Astrocyte (in vitro differentiated cells and primary cell): ENCODE results near the gene CEACAM16. TPM values are rescaled to one million over a fixed set of nuclear protein-coding genes. Genes with fewer than 3 reads are reported as not detected.

Source experiments
- DNase-seq: peaks from one replicate; pipeline ENCODE4 v3.0.0-alpha.2; 2010; ENCODE audit warnings: low read depth
- FAIRE-seq: peaks from 2 replicates; lab custom pipeline; 2011; peaks lifted over from hg19 to GRCh38; lab: Jason Lieb, UNC
- H2AFZ ChIP-seq: 2 replicates; pipeline ENCODE4 v1.6.0; 2012; ENCODE audit warnings: low read depth, low read length, inconsistent platforms
- H3K27ac ChIP-seq: 2 replicates; pipeline ENCODE4 v1.5.1; 2011; ENCODE audit warnings: low read depth, low read length, inconsistent platforms
- H3K27me3 ChIP-seq: 2 replicates; pipeline ENCODE4 v1.6.0; 2011; ENCODE audit warnings: low read length, inconsistent platforms; ENCODE audit not compliant: insufficient read depth
- H3K36me3 ChIP-seq: 2 replicates; pipeline ENCODE4 v1.5.1; 2011; ENCODE audit warnings: low read length, inconsistent platforms; ENCODE audit not compliant: insufficient read depth
- H3K4me1 ChIP-seq: 2 replicates; pipeline ENCODE4 v1.5.1; 2011; ENCODE audit warnings: low read length, inconsistent platforms; ENCODE audit not compliant: insufficient read depth
- H3K4me2 ChIP-seq: 2 replicates; pipeline ENCODE4 v1.6.0; 2012; ENCODE audit warnings: low read length, inconsistent platforms
- H3K4me3 ChIP-seq: 2 replicates; pipeline ENCODE4 v1.5.1; 2011; ENCODE audit warnings: low read depth, mild to moderate bottlenecking, low read length, inconsistent platforms; ENCODE audit not compliant: insufficient read depth
- H3K79me2 ChIP-seq: 2 replicates; pipeline ENCODE4 v1.6.0; 2012; ENCODE audit warnings: mild to moderate bottlenecking, low read length, inconsistent platforms; ENCODE audit not compliant: insufficient read depth
- H3K9ac ChIP-seq: 2 replicates; pipeline ENCODE4 v1.6.0; 2012; ENCODE audit warnings: mild to moderate bottlenecking, low read length, inconsistent platforms
- H3K9me3 ChIP-seq: 2 replicates; pipeline ENCODE4 v1.5.1; 2012; ENCODE audit warnings: low read depth, mild to moderate bottlenecking, low read length, inconsistent platforms; ENCODE audit not compliant: insufficient read depth
- H4K20me1 ChIP-seq: 2 replicates; pipeline ENCODE4 v1.6.0; 2012; ENCODE audit warnings: low read length, inconsistent platforms; ENCODE audit not compliant: insufficient read depth
- H3K27ac Mint-ChIP-seq: one replicate; pipeline ENCODE4 v1.8.0; 2021; ENCODE audit warnings: mild to moderate bottlenecking, mixed read lengths; ENCODE audit not compliant: unreplicated experiment
- H3K27me3 Mint-ChIP-seq: one replicate; pipeline ENCODE4 v1.8.0; 2021; ENCODE audit warnings: low read depth, mixed read lengths; ENCODE audit not compliant: unreplicated experiment
- H3K36me3 Mint-ChIP-seq: one replicate; pipeline ENCODE4 v1.8.0; 2021; ENCODE audit warnings: low read depth, mixed read lengths; ENCODE audit not compliant: unreplicated experiment
- H3K4me1 Mint-ChIP-seq: one replicate; pipeline ENCODE4 v1.8.0; 2021; ENCODE audit warnings: low read depth, mixed read lengths; ENCODE audit not compliant: unreplicated experiment
- H3K4me3 Mint-ChIP-seq: one replicate; pipeline ENCODE4 v1.8.0; 2021; ENCODE audit warnings: mild to moderate bottlenecking, moderate library complexity, mixed read lengths; ENCODE audit not compliant: unreplicated experiment
- H3K9me3 Mint-ChIP-seq: one replicate; pipeline ENCODE4 v1.8.0; 2021; ENCODE audit warnings: mild to moderate bottlenecking, mixed read lengths; ENCODE audit not compliant: unreplicated experiment
- CTCF ChIP-seq: IDR thresholded peaks from 2 replicates; pipeline ENCODE4 v1.5.1; 2011; ENCODE audit warnings: low read depth, mild to moderate bottlenecking, inconsistent platforms, low read length, moderate library complexity; ENCODE audit not compliant: insufficient read depth
- EZH2 ChIP-seq: IDR thresholded peaks from 2 replicates; pipeline ENCODE4 v1.6.1; 2012; ENCODE audit warnings: mild to moderate bottlenecking, low read length, inconsistent platforms; ENCODE audit not compliant: insufficient read depth
- total RNA-seq: library from RNA; stranded (reverse); gene quantifications from 2 replicates; pipeline ENCODE4 v1.2.1, GENCODE V29; 2021

The CEACAM16 gene
- total RNA-seq, 1 donor from 2014 or later, result 0.14 TPM

GRCh38 chr19:44685877-44686276 lies 13.1 kb upstream of the CEACAM16 start:
- H3K27me3 Mint-ChIP-seq, result peaks cover 2% of the 10 kb centered on the region
- no peaks in the 10 kb centered on the region for H4K20me1 ChIP-seq
- H3K27me3 ChIP-seq, result no peaks in the 10 kb centered on the region
- FAIRE-seq, result no peak
- H2AFZ ChIP-seq, result no peak overlapping the region
- no peaks in the 10 kb centered on the region for H3K9me3 ChIP-seq
- peaks cover 12% of the 10 kb centered on the region for H3K4me1 ChIP-seq
- TF ChIP-seq EZH2 (no peak), CTCF (no peak)
- no peaks in the 10 kb centered on the region for H3K36me3 ChIP-seq
- no peak overlapping the region for H3K27ac Mint-ChIP-seq
- H3K4me2 ChIP-seq, result peak overlapping the region; percentile 29
- H3K36me3 Mint-ChIP-seq, result peaks cover 5% of the 10 kb centered on the region
- peaks cover 12% of the 10 kb centered on the region for H3K4me1 Mint-ChIP-seq
- H3K9me3 Mint-ChIP-seq, result no peaks in the 10 kb centered on the region
- H3K79me2 ChIP-seq, result no peaks in the 10 kb centered on the region
- H3K9ac ChIP-seq, result no peak overlapping the region
- peak; percentile 64 for DNase-seq
- no peak overlapping the region for H3K4me3 Mint-ChIP-seq
- H3K4me3 ChIP-seq, result no peak overlapping the region
- H3K27ac ChIP-seq, result peak overlapping the region; percentile 49

GRCh38 chr19:44686896-44687295 lies 12.1 kb upstream of the CEACAM16 start:
- no peak overlapping the region for H2AFZ ChIP-seq
- Mint-ChIP-seq H3K4me3 (no peak overlapping the region), H3K27me3 (peaks cover 2% of the 10 kb centered on the region), H3K4me1 (peaks cover 12% of the 10 kb centered on the region), H3K27ac (no peak overlapping the region), H3K36me3 (peaks cover 5% of the 10 kb centered on the region), H3K9me3 (no peaks in the 10 kb centered on the region)
- no peak for FAIRE-seq
- H3K9me3 ChIP-seq, result no peaks in the 10 kb centered on the region
- no peak overlapping the region for H3K4me3 ChIP-seq
- H3K4me2 ChIP-seq, result no peak overlapping the region
- no peaks in the 10 kb centered on the region for H3K27me3 ChIP-seq
- no peaks in the 10 kb centered on the region for H3K36me3 ChIP-seq
- TF ChIP-seq CTCF (no peak), EZH2 (no peak)
- no peaks in the 10 kb centered on the region for H3K79me2 ChIP-seq
- no peak overlapping the region for H3K9ac ChIP-seq
- peaks cover 17% of the 10 kb centered on the region for H3K4me1 ChIP-seq
- H4K20me1 ChIP-seq, result no peaks in the 10 kb centered on the region
- no peak overlapping the region for H3K27ac ChIP-seq
- DNase-seq, result no peak

- FAIRE-seq (no peak), DNase-seq (no peak)
- peaks cover 25% of the 10 kb centered on the region for H3K4me1 ChIP-seq
- no peak overlapping the region for H3K9ac ChIP-seq
- H3K27ac ChIP-seq, result no peak overlapping the region
- Mint-ChIP-seq H3K36me3 (peaks cover 5% of the 10 kb centered on the region), H3K9me3 (no peaks in the 10 kb centered on the region), H3K4me1 (peaks cover 16% of the 10 kb centered on the region), H3K27ac (no peak overlapping the region), H3K27me3 (peaks cover 2% of the 10 kb centered on the region), H3K4me3 (no peak overlapping the region)
- no peak overlapping the region for H3K4me2 ChIP-seq
- no peaks in the 10 kb centered on the region for H3K79me2 ChIP-seq
- no peak for TF ChIP-seq EZH2
- TF ChIP-seq CTCF, result no peak
- H3K4me3 ChIP-seq, result no peak overlapping the region
- H4K20me1 ChIP-seq, result no peaks in the 10 kb centered on the region
- H2AFZ ChIP-seq, result no peak overlapping the region
- no peaks in the 10 kb centered on the region for H3K36me3 ChIP-seq
- H3K9me3 ChIP-seq, result no peaks in the 10 kb centered on the region
- no peaks in the 10 kb centered on the region for H3K27me3 ChIP-seq
Measured at GRCh38 chr19:44687888-44688287, 11.1 kb upstream of the CEACAM16 start.
